H1 (cell line): Measurements from ENCODE around the gene MAPKAPK5. TPM values are rescaled to one million over a fixed set of nuclear protein-coding genes. Genes with fewer than 3 reads are reported as not detected.

ENCODE experiments used
- CTCF ChIA-PET: fragments of 300-600 bp; sonication (Branson Sonifier 250); formaldehyde crosslinking; loops from one replicate; lab custom pipeline; 2021; ENCODE audit not compliant: partially characterized antibody; lab: Charles Lee
- POLR2A ChIA-PET: fragments of 300-600 bp; sonication (Branson Sonifier 250); formaldehyde crosslinking; loops from one replicate; lab custom pipeline; 2021; ENCODE audit warnings: inconsistent platforms; ENCODE audit not compliant: partially characterized antibody; lab: Charles Lee
- DNase-seq, 2 experiments: peaks; one replicate each; pipeline versions ENCODE4 v3.0.0 to v3.0.0-alpha.2; 2010 to 2022; ENCODE audit warnings: low spot score in 2 of 2, low read depth in 1 of 2, mixed read lengths in 1 of 2
- FAIRE-seq: peaks from 2 replicates; lab custom pipeline; 2011; peaks lifted over from hg19 to GRCh38; lab: Jason Lieb, UNC
- H2AFZ ChIP-seq: 2 replicates; pipeline ENCODE4 v1.8.1; 2012; ENCODE audit warnings: low read length, inconsistent platforms
- H2AK5ac ChIP-seq: 2 replicates; pipeline ENCODE4 v1.6.1; 2013; ENCODE audit warnings: low read depth, low read length
- H2BK120ac ChIP-seq: replicated peaks from 2 replicates; pipeline ENCODE3; 2013; ENCODE audit warnings: low read depth, low read length, inconsistent platforms
- H2BK12ac ChIP-seq: 2 replicates; pipeline ENCODE4 v1.6.1; 2013; ENCODE audit warnings: low read depth, low read length
- H2BK15ac ChIP-seq: 2 replicates; pipeline ENCODE4 v1.6.1; 2013; ENCODE audit warnings: low read length
- H2BK20ac ChIP-seq: 2 replicates; pipeline ENCODE4 v1.6.1; 2013; ENCODE audit warnings: low read length
- H2BK5ac ChIP-seq: 2 replicates; pipeline ENCODE4 v1.6.1; 2013; ENCODE audit warnings: low read depth, low read length
- H3K14ac ChIP-seq: 2 replicates; pipeline ENCODE4 v1.6.1; 2013; ENCODE audit warnings: inconsistent platforms; ENCODE audit not compliant: insufficient read length
- H3K18ac ChIP-seq: 2 replicates; pipeline ENCODE4 v1.6.1; 2013; ENCODE audit warnings: low read length; ENCODE audit errors: extremely low read depth
- H3K23ac ChIP-seq: 2 replicates; pipeline ENCODE4 v1.6.1; 2013; ENCODE audit warnings: inconsistent platforms; ENCODE audit not compliant: insufficient read length
- H3K23me2 ChIP-seq: 2 replicates; pipeline ENCODE4 v1.6.1; 2013; ENCODE audit warnings: low read depth, low read length
- H3K27ac ChIP-seq: 2 replicates; pipeline ENCODE4 v1.6.1; 2011; ENCODE audit warnings: low read depth, low read length, inconsistent platforms
- H3K27me3 ChIP-seq, 4 experiments: replicated peaks in 1 of 4; 1 replicate in 1 of 4; 2 replicates in 3 of 4; pipeline versions ENCODE4 v1.6.1 to v1.8.1; 2011 to 2013; ENCODE audit warnings: low read length in 3 of 4, mild to moderate bottlenecking in 3 of 4, inconsistent platforms in 2 of 4, mixed read lengths in 2 of 4, moderate library complexity in 1 of 4; ENCODE audit not compliant: control insufficient read depth in 3 of 4, insufficient read depth in 3 of 4; ENCODE audit errors: extremely low read depth in 1 of 4
- H3K36me3 ChIP-seq, 4 experiments: 2 replicates each; pipeline versions ENCODE4 v1.6.1 to v1.8.1; 2011 to 2013; ENCODE audit warnings: mild to moderate bottlenecking in 4 of 4, low read length in 3 of 4, moderate library complexity in 2 of 4, control low read depth in 1 of 4, inconsistent platforms in 1 of 4; ENCODE audit not compliant: insufficient read depth in 4 of 4, control insufficient read depth in 2 of 4
- H3K4ac ChIP-seq: replicated peaks from 2 replicates; pipeline ENCODE3; 2013; ENCODE audit warnings: low read length, low read depth, mixed read lengths, inconsistent platforms; ENCODE audit not compliant: insufficient read length
- H3K4me1 ChIP-seq, 4 experiments: replicated peaks in 1 of 4; 1 replicate in 1 of 4; 2 replicates in 3 of 4; pipeline versions ENCODE4 v1.6.1 to v1.8.1; 2011 to 2013; ENCODE audit warnings: low read length in 3 of 4, inconsistent platforms in 2 of 4, mixed read lengths in 1 of 4; ENCODE audit not compliant: insufficient read depth in 4 of 4, control insufficient read depth in 3 of 4
- H3K4me2 ChIP-seq, 2 experiments: 2 replicates each; pipeline versions ENCODE4 v1.6.1 to v1.8.1; 2011 to 2013; ENCODE audit warnings: low read depth in 2 of 2, low read length in 2 of 2, control low read depth in 1 of 2, inconsistent platforms in 1 of 2, mild to moderate bottlenecking in 1 of 2; ENCODE audit not compliant: insufficient read depth in 1 of 2
- H3K4me3 ChIP-seq, 4 experiments: fragments of 200-600, 300-600 bp in 1 of 4; sonication (generic), shearing (Covaris generic), sonication (Bioruptor Twin) in 1 of 4; 2 replicates each; pipeline versions ENCODE4 v1.5.1 to v1.8.1; 2011 to 2016; ENCODE audit warnings: low read length in 4 of 4, low read depth in 3 of 4, control low read depth in 2 of 4, inconsistent platforms in 2 of 4, mild to moderate bottlenecking in 2 of 4, mixed read lengths in 1 of 4, moderate library complexity in 1 of 4; ENCODE audit not compliant: insufficient read depth in 2 of 4; ENCODE audit errors: extremely low read depth in 1 of 4
- H3K56ac ChIP-seq: replicated peaks from 2 replicates; pipeline ENCODE3; 2013; ENCODE audit warnings: low read depth, mild to moderate bottlenecking, mixed read lengths, low read length, inconsistent platforms; ENCODE audit not compliant: insufficient read length
- H3K79me1 ChIP-seq: 2 replicates; pipeline ENCODE4 v1.6.1; 2013; ENCODE audit warnings: low read depth, low read length, control low read depth
- H3K79me2 ChIP-seq, 2 experiments: 2 replicates each; pipeline versions ENCODE4 v1.6.1 to v1.8.1; 2012 to 2013; ENCODE audit warnings: low read length in 2 of 2, mild to moderate bottlenecking in 2 of 2, inconsistent platforms in 1 of 2; ENCODE audit not compliant: insufficient read depth in 2 of 2, control insufficient read depth in 1 of 2
- H3K9ac ChIP-seq, 4 experiments: replicated peaks in 1 of 4; 1 replicate in 1 of 4; 2 replicates in 3 of 4; pipeline versions ENCODE4 v1.6.1 to v1.8.1; 2011 to 2013; ENCODE audit warnings: low read depth in 3 of 4, low read length in 3 of 4, control low read depth in 2 of 4, mild to moderate bottlenecking in 2 of 4, moderate library complexity in 2 of 4, inconsistent platforms in 1 of 4; ENCODE audit errors: extremely low read depth in 1 of 4
- H3K9me3 ChIP-seq, 2 experiments: 2 replicates each; pipeline versions ENCODE4 v1.6.1 to v1.8.1; 2012 to 2013; ENCODE audit warnings: mild to moderate bottlenecking in 2 of 2, moderate library complexity in 2 of 2, control low read depth in 1 of 2, inconsistent platforms in 1 of 2, low read depth in 1 of 2, low read length in 1 of 2, mixed read lengths in 1 of 2; ENCODE audit not compliant: insufficient read depth in 2 of 2
- H4K20me1 ChIP-seq, 2 experiments: replicated peaks in 1 of 2; 2 replicates each; pipeline versions ENCODE3 to v1.8.1; 2011 to 2013; ENCODE audit warnings: inconsistent platforms in 2 of 2, low read length in 2 of 2, mild to moderate bottlenecking in 1 of 2; ENCODE audit not compliant: insufficient read depth in 2 of 2, control insufficient read depth in 1 of 2
- H4K5ac ChIP-seq: 2 replicates; pipeline ENCODE4 v1.6.1; 2013; ENCODE audit warnings: low read length, low read depth, mixed read lengths, inconsistent platforms; ENCODE audit not compliant: insufficient read length
- H4K8ac ChIP-seq: 2 replicates; pipeline ENCODE4 v1.8.0; 2013; ENCODE audit warnings: mild to moderate bottlenecking, moderate library complexity, low read length, inconsistent platforms; ENCODE audit not compliant: insufficient read depth; ENCODE audit errors: extremely low read depth
- H4K91ac ChIP-seq: replicated peaks from 2 replicates; pipeline ENCODE3; 2013; ENCODE audit warnings: low read length, mixed read lengths, inconsistent platforms; ENCODE audit not compliant: insufficient read length
- GTF2F1 ChIP-seq: IDR thresholded peaks from 2 replicates; pipeline ENCODE4 v1.6.1; 2012; ENCODE audit warnings: low read depth, low read length, improper control_type of control experiment, borderline replicate concordance
- POLR2AphosphoS5 ChIP-seq: IDR thresholded peaks from 2 replicates; pipeline ENCODE4 v1.6.1; 2011; ENCODE audit warnings: low read depth, low read length
- SIRT6 ChIP-seq: IDR thresholded peaks from one replicate; pipeline ENCODE4 v1.7.1; 2012; ENCODE audit warnings: low read length, inconsistent platforms
- TCF12 ChIP-seq: IDR thresholded peaks from 2 replicates; pipeline ENCODE4 v1.6.1; 2011; ENCODE audit warnings: low read depth, mild to moderate bottlenecking, low read length
- polyA plus RNA-seq, 7 experiments: library from polyadenylated mRNA; depleted of rRNA in 3 of 7; stranded (reverse) in 5 of 7; unstranded in 2 of 7; fragments of >200 nt in 5 of 7; fragments of 200-250 nt in 2 of 7; gene quantifications; 1 replicate in 5 of 7; 2 replicates in 1 of 7; 4 replicates in 1 of 7; pipeline versions ENCODE4 v1.2.1 to v1.2.3, GENCODE V29; 2011 to 2013; ENCODE audit warnings: missing spikeins in 2 of 7, mixed read lengths in 2 of 7
- total RNA-seq: library from RNA; stranded (reverse); fragmentation: NEBNext Ultra II Directional; extraction: Animal tissue kit (Norgen Biotek cat#: 25700); gene quantifications from 2 replicates; pipeline ENCODE4 v1.2.1, GENCODE V29; 2021

MAPKAPK5 gene
- total and polyA plus RNA-seq, 2 of the 8 experiments (the other 6 are each of a cell fraction or from before 2014, with no cell fraction given): 40.0 to 91.5 TPM

DNA sequence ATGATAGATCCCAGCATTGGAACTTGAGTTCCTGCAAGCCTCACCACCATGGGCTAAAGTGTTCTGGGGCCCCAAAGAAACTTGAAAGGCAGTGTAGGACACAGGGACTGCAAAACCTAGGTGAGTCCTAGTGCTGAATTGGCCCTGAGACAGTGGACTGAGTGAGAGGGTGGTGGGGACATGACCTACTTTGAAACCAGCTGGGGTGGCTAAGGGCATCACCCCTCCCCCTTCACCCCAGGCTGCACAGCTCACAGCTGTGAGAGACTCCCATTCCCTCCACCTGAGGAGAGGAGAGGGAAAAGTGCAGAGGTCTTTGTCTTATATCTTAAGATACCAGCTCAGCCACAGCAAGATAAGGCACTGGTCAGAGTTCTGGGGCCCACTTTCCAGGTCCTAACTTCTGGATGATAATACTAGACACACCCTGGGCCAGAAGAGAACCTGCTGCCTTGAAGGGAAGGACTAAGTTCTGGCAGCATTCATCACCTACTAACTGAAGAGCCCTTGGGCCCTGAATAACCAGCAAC, 62.5 kb downstream of the MAPKAPK5 start:
- Histone ChIP-seq H3K4me2 (no peak overlapping the region), H4K91ac (no peak overlapping the region), H3K27ac (no peak overlapping the region), H2BK120ac (no peak overlapping the region), H3K79me1 (no peaks in the 10 kb centered on the region), H4K8ac (no peak overlapping the region; the same call in 1 of the 2 replicates), H4K5ac (no peak overlapping the region), H2AK5ac (no peak overlapping the region), H3K9me3 (peaks cover 0 to 10% of the 10 kb centered on the region in 2 experiments; a peak in 2 of 4 replicates), H3K4ac (no peak overlapping the region), H4K20me1 (no peaks in the 10 kb centered on the region), H2BK5ac (no peak overlapping the region), H2BK20ac (no peak overlapping the region), H2BK15ac (no peak overlapping the region), H3K14ac (no peak overlapping the region), H3K27me3 (no peaks in the 10 kb centered on the region), H3K36me3 (peaks cover 0 to 11% (median 6%) of the 10 kb centered on the region in 4 experiments; a peak in 5 of 8 replicates), H3K9ac (no peak overlapping the region), H3K18ac (no peak overlapping the region), H3K4me1 (no peaks in the 10 kb centered on the region), H3K23me2 (no peaks in the 10 kb centered on the region; the same call in 1 of the 2 replicates), H2BK12ac (no peak overlapping the region), H3K4me3 (no peak overlapping the region)
- ChIA-PET CTCF (interaction anchor here (1.4 kb wide), 1 partner anchor 32 kb away, joined by 3 read pairs; no protein-coding TSS in a partner anchor), POLR2A (interaction anchor here (0.9 to 1.7 kb wide), 7 partner anchors 9 to 203 kb away, joined by 3 to 6 read pairs (median 3); partner anchors contain the start of gene MAPKAPK5)
- peak in 1 of 2 experiments; percentile 43 for DNase-seq
- FAIRE-seq: no peak
- TF ChIP-seq SIRT6 (no peak), TCF12 (no peak), GTF2F1 (no peak), POLR2AphosphoS5 (peak; percentile 19; the same call in 1 of the 2 replicates)
- TF ChIP-seq, all 59 proteins: peak for 1
- H3K79me2 ChIP-seq: no peaks in the 10 kb centered on the region
- H2AFZ ChIP-seq: no peak overlapping the region
- H3K56ac ChIP-seq: no peak overlapping the region
- H3K23ac ChIP-seq: no peak overlapping the region
